GM19397 (cell line): Measurements from ENCODE around the gene NAPG.
"Not testable (repeated sequence)": the region's sequence is repeated elsewhere in the genome, so short reads cannot be mapped to it uniquely, and the experiment has no call there.

ENCODE experiments used
- ATAC-seq: cut with Tn5 transposase; IDR thresholded peaks from one replicate; pipeline ENCODE4 v1.9.1; 2021; ENCODE audit warnings: mild to moderate bottlenecking, moderate library complexity; ENCODE audit not compliant: unreplicated experiment

NAPG gene

DNA sequence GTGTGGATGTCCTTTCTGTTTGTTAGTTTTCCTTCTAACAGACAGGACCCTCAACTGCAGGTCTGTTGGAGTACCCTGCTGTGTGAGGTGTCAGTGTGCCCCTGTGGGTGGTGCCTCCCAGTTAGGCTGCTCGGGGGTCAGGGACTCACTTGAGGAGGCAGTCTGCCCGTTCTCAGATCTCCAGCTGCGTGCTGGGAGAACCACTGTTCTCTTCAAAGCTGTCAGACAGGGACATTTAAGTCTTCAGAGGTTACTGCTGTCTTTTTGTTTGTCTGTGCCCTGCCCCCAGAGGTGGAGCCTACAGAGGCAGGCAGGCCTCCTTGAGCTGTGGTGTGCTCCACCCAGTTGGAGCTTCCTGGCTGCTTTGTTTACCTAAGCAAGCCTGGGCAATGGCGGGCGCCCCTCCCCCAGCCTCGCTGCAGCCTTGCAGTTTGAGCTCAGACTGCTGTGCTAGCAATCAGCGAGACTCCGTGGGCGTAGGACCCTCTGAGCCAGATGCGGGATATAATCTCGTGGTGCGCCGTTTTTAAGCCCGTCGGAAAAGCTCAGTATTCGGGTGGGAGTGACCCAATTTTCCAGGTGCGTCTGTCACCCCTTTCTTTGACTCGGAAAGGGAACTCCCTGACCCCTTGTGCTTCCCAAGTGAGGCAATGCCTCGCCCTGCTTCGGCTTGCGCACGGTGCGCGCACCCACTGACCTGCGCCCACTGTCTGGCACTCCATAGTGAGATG is 52.2 kb downstream of the NAPG start:
- ATAC-seq, result not testable (repeated sequence)

DNA sequence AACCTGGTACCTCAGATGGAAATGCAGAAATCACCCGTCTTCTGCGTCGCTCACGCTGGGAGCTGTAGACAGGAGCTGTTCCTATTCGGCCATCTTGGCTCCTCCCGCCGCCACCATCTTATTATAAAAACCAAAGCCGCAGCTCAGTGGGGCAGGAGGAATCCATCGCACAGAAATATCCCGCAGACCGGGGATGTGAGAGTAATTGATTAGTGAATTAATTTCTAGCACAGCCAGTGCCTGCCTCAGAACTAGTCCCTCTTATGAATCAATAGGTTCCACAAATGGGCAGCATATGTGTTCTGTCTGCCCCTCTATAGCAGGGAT is 52.7 kb downstream of the NAPG start:
- not testable (repeated sequence) for ATAC-seq

DNA sequence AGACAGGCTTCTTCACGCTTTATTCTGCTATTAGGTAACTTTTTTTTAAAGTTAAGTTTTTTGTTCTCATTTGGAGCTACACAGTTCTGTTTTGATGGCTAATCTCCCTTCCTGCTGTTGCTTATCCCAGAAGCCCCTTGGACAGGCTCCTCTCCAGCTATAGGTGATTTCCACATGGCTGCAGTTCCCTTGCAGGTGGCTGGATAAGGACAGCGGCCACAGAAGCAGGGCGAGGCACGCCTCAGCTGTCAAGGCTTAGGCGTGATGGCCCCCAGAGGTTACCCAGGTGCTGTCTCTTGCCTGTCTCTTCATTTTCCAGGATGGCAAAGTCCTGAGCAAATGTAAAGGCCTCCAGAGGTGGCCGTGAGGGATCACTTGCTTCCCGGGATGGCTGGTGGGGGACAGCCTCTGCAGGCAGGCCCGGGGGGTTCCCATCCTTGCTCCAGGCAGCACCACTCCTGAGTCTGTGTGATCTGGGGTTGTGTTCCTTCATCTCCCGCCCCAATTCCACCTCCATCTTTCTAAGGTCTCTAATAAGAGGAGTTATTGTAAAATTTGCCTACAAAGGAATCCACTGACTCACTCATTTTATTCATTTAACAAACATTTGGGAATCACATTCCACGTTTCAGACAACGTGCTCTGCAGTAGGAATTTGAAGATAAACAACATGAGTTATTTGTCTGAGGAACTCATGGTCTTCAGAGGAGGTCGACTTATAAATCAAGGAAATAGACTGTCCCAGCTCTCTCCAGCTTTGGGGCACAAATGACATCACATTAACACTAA is 53.4 kb downstream of the NAPG start:
- no peak for ATAC-seq

DNA sequence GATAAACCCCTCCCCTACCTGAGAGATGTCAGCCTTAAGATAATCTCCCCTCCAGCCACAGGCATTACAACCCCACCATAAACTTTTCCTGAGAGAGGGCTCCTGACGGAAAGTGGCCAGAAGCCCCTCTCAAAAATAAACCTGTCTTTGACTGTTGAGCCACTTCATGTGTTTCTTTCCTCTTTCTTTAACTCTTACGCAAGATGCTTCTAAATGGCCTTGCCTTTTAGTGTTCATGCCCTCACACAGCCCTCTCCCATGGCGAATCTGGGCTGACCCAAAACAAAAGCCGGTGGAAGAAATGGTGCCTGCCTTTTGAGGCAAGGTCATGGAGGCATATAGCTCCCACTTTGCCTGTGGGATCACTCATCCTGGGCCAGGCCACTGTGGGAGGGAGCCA is 54.4 kb downstream of the NAPG start:
- no peak for ATAC-seq

DNA sequence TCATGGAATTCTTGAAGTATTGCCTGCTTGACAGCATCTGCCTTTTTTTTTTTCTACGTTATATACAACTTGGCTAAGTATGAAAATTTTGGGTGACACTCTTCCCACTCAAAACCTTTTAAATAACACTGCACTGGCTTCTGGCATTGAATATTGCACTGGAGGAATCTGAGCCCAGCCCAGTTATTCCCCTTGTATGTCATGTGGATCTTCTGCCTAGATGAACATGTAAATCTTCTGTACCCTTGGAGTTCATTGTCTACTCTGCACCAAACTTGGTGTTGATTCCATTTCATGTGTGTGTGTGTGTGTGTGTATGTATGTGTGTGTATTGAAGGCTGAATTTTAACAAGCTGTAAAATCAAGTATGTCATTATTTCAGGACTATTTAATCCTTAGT is 59.4 kb downstream of the NAPG start:
- no peak for ATAC-seq

DNA sequence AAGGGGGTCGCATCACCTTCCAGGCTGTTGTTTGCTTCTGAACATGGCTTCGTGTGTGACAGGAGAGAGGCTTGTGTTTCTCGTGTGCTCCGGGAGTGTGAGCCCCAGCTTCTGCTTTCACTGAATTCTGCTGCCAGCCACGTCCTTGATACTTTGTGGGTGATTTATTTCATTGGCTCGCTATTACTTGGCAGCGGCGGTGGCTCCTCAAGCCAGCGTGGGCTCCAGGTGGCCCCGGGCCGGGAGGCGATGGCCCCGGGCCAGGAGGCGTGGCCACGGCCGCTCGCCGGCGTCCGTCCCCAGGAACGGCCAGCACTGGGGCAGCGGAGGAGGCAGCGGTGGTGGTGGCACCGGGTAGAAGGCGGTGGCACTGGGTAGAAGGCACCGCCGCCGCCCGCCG is 63.1 kb downstream of the NAPG start:
- no peak for ATAC-seq

DNA sequence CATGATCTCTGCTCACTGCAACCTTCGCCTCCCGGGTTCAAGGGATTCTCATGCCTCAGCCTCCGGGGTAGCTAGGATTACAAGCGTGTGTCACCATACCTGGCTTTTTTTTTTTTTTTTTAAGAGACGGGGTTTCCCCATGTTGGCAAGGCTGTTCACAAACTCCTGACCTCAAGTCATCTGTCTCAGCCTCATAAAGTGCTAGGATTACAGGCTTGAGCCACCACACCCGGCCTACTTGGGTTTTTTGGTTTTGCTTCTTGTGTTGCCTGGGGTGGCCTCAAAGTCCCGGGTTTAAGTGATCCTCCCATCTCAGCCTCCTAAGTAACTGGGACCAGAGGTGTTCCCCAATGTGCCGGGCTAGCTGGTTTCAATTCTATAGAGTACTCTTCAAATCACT is 64.6 kb downstream of the NAPG start:
- no peak for ATAC-seq

DNA sequence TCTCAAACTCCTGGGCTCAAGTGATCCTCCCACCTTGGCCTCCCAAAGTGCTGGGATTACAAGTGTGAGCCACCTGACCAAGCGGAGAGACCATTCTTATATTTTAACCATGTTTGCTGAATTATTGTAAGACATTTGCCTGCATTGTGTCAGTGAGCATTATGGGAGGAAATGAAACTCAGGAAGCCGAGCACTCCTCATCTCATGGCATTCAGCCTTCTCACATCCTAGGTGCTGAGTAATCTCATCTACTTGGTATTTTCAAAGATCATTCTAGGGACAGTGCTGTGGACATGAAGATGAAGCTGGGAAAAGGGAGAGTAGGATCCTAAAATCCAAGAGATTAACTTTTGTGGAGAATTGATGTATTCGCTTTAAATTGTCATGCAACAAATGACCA is 66.1 kb downstream of the NAPG start:
- no peak for ATAC-seq

DNA sequence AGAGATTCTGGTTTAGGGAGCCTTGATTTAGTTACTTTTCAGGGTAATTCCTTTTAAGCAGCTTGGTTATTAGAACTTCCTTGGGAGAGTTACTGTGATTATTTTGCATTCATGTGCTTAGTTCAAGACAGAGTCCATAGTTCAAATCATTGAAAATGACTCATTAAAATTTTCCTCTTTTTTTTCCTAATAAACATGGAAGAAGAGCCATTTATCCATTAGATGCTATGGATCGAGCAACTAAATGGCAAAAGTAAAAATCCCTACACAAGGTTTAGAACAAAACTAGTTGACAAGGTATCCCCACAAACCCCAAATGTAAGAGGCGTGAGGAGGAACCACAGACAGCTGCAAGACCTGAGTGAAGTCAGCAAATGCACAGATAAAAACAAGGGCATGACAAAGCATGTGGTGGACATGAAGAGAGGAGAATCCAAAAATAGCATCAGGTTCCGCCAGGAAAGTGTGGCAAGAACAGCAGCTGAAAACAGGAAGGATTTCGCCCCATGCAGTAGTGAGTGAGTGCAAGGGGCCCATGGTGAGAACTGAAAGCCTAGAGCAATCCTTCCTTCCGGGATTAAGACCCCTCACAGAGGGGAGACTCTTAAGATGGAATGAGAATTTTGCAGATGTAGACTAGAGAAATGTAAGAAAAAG is 67.7 kb downstream of the NAPG start:
- not testable (repeated sequence) for ATAC-seq

DNA sequence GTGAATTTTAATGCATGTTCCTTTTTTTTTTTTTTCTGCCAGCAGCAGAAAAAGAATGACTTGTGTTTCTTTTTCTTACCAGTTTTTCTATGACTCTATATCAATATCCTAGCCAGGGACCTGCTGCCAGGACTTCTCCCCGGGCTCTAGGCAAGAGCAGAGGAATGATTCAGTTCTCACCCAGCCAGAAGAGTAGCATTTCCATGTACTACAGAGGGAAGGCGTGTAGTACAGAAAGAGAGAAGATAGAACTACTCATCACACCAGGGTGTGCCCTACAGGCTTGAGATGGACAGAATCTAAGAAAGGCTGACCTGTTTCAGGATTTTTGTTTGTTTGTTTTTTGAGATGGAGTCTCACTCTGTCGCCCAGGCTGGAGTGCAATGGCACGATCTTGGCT is 70.1 kb downstream of the NAPG start:
- not testable (repeated sequence) for ATAC-seq

DNA sequence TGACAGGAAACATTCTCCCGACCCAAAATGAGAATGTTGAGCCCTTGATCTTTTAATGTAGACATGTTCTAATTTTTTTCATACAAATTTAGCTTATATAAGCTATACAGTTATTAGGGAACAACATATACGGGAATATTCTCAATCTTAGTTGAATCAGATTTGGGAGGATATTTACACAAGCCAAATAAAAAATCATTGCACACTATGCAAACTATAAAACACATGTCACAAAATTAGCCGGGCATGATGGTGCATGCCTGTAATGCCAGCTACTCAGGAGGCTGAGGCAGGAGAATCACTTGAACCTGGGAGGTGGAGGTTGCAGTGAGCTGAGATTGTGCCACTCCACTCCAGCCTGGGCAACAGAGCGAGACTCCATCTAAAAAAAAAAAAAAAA is 71.9 kb downstream of the NAPG start:
- not testable (repeated sequence) for ATAC-seq

DNA sequence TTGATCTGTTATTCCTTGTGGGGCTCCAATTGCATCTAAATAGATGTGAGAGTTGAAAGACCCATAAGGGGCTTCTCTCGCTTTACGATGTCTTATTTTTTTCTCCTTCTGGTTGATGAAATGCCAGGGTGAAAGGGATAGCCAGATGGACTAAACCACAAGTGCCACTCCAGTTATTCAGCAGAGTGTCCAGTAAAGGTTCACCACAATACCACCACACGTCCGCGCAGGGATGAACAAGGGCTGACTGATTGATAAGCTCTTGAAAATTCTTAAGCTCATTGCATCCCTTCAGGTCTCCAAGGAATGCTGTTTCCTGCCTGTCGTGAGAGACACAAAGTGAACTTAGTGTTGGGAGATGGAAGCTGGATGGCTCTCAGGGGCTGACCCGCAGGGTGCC is 74.9 kb downstream of the NAPG start:
- ATAC-seq, result not testable (repeated sequence)
